Measurements from ENCODE around the gene EMC6.
"Not testable (repeated sequence)": the region's sequence is repeated elsewhere in the genome, so short reads cannot be mapped to it uniquely, and the experiment has no call there.

Gene EMC6

DNA sequence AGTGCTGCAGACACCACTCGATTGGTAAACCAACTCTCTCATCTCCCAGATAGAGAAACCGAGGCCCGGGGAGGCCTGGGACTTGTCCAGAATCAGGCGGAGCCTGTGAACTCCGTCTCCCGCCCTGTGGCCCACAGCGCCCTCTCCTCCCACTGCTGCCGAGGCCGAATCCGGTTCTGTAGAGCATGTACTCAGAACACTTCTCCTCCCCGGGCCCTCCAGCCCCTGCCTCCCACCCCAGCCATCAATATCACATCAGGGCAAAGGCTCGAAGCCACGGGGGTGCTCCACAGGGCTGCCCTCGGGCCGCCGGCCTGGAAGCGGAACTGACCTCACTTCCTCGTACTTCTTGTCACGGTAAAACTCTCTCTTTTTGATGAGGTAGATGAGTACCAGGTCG, 13.0 kb downstream of the EMC6 start:
- DNase-seq (ENCODE audit: low read depth): no peak

DNA sequence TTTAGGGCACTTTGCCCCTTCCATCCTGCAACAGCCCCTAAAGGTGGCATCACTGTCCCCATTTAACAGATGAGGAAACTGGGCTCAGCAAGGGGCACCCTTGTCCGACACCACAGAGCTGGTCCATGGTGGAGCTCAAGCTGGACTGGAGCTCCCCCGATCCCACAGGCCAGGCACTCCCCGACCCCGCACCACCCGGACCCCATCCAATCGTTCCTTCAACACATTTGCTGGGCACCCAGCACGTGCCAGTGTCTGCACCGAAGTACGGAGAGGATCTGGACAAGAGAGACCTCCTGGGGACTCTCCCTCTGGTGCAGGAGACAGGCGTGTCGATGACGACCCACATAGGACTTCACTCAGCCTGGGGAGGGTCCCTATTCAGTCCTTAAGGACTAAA, 13.4 kb downstream of the EMC6 start:
- no peak for DNase-seq (ENCODE audit: low read depth)

DNA sequence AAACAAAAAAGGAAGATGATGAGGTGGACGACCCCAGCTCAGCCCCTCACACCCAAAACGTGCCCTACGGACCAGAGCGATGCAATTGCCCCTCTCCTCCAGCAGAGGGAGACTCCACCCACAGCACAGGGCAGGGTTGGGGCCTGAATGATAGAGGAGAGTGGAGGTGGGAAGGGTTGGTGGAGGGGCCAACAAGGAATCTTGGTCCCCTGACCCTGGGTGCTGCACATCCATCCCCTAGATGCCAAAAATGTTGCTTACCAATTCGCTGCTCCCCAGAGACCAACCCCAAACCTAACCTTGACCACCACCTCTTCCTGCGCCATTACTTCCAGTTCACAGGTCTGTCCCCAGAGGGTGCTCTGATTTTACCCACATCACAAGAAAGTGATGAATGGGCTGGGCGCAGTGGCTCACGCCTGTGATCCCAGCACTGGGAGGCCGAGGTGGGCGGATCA, 14.5 kb downstream of the EMC6 start:
- DNase-seq (ENCODE audit: low read depth): no peak

DNA sequence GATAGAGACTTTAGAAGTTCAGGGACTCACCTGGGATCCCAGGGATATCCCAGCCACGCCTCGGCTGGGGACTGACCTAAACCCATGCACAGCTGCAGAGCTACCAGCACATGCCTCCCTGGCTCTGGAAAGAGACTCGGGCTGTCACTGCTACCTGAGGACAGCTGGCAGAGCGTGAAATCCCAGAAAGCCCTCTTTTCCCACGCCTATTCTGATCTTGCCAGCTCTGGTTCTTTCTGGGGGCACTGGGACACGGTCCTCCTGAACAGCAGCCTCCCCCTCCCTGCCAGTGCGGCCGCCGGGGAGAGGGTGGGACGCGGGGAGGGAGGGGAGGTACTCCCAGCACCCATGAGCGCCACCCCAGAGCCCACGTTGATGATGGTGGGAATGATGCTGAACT, 16.6 kb downstream of the EMC6 start:
- no peak for DNase-seq (ENCODE audit: low read depth)

DNA sequence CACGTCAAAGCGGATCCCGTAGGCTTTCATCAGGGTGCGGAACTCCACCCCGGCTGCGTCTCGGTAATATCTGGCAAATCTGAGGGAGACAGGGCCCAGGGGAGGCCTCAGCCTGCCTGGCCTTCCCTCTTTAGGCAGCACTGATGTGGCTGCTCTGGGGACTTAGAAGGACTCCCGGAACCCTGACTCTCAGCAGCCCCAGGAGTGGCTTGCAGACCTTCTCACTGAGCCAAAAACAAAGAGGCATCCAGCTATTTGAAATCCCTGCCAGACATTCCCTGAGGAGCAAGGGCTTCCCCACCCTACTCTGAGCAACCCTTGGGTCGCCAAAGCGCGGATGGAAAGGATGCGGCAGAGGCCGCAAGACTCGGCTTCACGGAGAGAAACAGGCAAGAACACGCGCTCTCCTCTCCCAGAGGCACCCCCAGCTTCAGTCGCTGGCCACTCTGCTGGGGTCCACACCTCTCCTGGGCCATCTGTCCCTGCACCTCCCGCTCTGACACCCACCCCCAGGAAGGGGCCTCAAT, 19.5 kb downstream of the EMC6 start:
- no peak for DNase-seq (ENCODE audit: low read depth)

DNA sequence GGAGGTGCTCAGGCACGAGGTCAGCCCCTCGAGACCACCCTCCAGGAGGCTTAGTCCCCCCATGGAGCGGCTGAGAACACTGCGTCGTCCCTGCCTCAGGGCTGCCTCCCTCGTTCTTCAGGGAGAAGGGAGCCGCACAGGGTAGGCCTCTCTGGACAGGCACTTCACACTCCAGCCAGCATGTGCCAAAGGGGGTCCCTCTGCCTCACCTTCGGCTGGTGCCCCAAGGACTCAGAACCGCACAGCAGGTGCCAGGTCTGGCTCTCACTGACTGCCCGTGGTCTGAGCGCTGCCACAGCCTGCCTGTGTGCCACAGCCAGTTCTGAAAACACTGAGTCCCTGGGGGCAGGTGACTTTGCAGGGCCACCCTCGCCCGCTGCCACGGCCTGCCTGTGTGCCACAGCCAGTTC, 20.2 kb downstream of the EMC6 start:
- DNase-seq (ENCODE audit: low read depth): no peak

DNA sequence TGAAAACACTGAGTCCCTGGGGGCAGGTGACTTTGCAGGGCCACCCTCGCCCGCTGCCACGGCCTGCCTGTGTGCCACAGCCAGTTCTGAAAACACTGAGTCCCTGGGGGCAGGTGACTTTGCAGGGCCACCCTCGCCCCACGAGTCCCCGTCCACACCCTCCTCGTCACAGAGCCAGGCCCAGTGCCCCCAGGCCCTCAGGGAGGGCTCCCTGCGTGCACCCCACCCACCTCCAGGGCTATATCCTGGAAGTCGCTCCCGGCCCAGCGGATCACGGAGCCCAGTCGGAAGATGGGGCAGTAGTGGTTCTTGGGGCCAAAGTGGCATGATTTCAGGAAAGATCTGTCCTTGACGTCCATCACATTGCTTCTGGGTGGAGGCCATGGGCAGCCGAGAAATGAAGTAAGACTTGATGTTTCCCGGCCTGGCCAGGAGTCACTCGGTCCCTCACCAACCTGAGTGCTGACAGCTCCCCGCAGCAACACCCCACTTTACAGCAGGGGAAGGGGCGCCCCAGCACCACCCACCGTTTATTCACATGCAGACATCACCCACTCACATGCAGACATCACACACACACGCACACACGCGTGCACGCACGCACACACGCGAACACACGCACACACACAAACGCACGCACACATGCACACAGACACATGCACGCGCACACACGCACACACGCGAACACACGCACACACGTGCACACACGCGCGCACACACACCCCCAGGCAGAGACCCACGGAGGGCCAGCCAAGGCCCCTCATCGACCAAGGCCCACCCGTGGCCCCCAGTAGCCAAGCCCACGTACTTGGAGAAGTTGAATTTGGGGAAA, 20.9 kb downstream of the EMC6 start:
- no peak for DNase-seq (ENCODE audit: low read depth)

DNA sequence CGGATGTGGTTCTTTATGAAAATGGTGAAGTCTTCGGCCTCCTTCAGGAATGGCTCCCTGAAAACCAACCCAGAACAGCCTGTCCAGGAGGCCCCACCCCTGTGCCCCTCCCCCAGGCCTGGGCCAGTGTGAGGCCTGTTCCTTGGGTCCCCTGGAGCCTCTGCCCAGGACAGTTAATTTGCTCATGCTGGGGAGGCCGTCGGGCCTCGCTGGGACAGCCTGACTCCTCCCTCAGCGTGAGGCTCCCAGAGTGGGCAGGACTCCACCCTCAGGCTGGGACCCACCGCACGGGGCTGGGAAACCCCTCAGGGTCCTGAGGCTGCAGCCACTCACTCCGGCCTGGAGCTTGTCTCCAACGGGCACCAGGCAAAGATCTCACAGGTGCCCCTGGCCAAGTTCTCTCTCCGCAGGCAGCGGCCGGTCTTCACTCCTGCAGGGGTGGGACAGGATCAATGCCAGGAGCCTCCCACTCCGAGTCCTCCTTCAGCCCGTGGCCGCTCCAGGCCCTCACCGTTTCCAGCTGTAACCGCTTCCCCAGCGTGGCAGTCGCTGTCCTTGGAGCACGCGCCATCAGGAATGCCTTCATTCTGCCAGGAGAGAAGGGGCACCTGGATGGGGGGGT, 21.6 kb downstream of the EMC6 start:
- DNase-seq (ENCODE audit: low read depth): no peak

DNA sequence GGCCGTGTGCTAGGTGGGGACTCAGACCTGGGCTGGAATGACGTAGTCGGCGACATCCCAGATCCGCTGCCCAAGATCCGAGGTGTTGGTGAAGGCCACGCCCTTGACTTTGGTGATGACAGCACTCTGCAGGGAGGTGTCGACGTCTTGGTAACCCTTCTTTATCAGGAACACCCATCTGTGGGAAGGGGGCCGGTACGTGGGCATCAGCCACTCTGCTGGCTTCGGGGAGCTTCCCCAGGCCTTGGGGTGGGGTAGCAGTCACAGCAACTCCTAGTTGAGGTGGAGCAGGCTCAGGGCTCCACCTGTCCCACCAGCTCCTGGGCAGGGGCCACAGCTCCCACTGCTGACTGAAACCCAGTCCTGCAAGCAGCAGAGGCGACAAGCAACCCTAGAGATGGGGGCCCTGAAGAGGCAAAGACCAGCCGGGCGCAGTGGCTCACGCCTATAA, 23.0 kb downstream of the EMC6 start:
- DNase-seq (ENCODE audit: low read depth): no peak

DNA sequence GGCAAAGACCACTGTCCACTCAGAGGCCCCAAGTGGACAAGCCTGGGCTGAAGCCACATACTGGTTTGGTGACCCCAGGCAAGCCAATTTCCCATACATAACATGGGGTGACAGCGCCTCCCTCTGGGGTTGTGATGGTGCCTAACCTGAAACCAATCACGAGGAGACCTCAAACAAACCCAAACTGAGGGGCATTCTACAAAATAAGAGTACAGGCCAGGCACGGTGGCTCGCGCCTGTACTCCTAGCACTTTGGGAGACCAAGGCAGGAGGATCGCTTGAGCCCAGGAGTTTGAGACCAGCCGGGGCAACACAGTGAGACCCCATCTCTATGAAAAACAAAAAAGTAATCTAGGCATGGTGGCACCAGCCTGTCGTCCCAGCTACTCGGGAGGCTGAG, 23.7 kb downstream of the EMC6 start:
- DNase-seq (ENCODE audit: low read depth): no peak

DNA sequence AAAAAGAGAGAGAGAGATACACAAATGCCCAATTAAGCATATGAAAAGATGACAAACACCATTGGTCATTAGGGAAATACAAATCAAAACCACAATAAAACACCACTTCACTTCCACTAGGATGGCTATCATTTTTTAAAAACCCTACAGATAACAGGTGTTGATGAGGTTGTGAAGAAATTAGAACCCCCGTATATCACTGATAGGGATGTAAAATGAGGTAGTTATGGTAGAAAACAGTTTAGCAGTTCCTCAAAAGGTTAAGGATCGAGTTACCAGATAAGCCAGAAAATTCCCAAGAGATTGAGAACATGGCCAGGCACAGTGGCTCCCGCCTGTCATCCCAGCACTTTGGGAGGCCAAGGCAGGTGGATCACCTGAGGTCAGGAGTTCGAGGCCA, 24.5 kb downstream of the EMC6 start:
- no peak for DNase-seq (ENCODE audit: low read depth)

DNA sequence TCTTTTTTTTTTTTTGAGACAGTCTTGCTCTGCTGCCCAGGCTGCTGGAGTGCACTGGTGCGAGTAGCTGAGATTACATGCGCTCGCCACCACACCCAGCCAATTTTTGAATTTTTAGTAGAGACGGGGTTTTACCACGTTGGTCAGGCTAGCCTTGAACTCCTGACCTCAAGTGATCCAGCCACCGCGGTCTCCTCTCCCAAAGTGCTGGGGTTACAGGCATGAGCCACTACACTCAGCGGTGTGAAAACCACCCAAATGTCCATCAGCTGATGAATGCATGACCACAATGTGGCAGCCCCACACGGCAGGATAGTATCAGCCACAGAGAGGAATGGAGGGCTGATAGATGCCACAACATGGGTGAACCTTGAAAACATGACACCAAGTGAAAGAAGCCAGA, 25.2 kb downstream of the EMC6 start:
- DNase-seq (ENCODE audit: low read depth): no peak

DNA sequence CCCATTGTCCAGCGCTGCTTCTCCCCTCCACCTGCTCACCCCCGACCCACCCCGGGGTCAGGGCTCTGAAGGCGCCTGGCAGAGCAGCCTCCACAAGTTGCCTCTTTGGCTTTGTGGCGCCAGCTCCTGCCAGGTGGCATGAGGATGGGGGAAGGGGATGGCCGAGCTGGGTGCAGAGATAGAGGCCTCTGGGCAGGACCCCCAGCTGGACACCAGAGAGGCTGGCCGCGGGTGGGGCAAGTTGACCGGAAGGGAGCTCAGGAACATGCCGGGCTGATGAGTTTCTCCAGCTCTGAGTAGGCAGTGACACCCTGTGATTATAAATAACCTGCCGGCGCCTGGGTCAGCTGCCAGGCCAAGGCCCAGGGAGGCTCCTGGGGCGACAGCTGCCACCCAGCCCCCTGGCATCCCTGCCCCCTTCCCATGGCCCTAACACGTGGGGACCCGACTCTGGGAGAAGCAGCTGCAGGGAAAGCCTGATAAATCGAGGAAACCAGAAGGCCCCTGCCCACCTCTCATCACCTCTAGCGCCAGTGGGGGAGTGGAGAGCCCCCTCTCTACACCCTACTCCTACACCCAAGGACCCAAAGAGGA, 26.6 kb downstream of the EMC6 start:
- DNase-seq (ENCODE audit: low read depth): no peak

DNA sequence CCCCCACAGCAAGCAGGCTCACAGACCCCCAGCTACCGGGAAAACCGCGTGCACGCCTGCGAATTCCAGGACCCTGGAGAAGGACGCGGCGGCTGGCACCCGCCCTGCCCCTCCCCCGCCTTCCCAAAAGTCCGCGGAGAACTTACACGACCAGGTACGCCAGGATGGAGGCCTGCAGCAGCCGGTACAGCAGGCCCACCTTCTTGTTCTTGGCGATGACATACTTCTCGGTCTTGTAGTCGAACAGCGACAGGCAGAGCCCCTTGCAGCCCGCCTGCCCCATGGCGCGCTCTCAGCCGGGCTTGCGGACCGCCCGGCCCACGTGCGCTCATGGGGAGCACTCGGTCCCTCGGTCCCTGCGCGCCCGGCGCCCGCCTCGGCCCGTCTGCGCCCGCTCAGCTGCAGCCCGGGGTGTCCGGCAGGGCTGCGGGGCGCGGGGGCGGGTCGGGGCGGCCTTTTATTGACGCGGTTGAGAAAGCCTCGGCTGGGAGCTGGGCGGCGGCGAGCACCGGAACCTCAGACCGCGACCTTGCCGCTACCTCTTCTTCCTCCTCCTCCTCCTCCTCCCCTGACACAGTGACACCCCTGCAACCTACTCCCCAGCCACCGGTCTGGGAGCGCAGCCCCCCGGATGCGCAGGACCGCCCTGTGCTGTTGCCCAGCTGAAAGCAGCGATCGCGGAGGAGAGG, 27.3 kb downstream of the EMC6 start, which contains the start of gene P2RX5:
P2RX5 (minus strand) TSS at position 433 of the 689 bp plus-strand sequence; CDS start at position 283, 150 bp downstream.
- no peak for DNase-seq (ENCODE audit: low read depth)

DNA sequence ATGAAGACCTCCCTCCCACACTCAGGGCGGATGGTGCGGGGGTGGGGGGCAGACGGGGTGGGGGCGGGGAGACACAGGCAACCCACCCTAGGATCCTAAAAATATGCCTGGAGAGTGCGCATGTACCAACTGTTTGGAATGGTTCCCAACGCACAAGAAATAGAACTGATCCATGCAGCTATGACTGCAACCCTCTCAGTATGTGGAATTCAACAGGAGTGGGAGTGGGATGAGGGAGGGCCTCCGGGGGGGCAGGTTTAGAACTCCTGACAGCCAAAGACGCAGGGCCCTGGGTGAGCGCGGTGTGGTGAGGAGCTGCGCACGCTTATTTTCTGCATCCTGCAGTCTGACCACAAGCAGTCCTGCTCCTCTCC, 28.5 kb downstream of the EMC6 start:
- no peak for DNase-seq (ENCODE audit: low read depth)

DNA sequence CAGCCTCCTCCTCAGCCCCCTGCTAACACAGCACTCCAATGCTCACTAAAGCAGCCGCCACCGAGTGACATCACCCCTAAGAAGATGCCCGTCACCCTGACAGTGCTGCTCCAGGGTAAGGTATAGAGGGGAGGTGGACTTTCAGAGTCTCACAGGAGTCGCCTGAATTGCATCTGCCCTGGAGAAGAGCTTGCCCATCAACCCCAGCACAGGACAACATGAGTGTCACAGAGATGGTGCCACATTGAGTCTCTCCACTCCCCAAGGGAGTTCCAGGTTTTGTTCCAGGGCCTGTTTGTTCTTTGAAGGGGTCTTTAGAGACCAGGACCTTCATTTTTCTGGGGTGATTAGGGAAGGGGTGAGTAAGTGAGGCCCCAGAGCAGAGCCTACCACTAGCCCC, 29.5 kb downstream of the EMC6 start:
- DNase-seq (ENCODE audit: low read depth): no peak

DNA sequence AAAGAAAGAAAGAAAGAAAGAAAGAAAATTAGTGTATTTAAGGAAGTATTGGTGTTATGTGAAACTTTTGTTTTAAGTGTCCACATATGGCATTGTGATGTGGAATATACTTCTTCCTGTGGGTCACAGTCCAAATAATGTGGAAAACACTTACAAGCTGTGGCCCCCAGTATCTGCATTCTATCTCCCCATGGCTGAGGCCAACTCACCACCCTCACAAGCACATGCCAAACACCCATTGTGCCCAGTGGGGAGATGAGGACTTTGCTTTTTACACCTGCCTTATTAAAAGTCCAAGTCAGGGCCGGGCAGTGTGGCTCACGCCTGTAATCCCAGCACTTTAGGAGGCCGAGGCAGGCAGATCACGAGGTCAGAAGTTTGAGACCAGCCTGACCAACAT, 31.3 kb downstream of the EMC6 start:
- no peak for DNase-seq (ENCODE audit: low read depth)

DNA sequence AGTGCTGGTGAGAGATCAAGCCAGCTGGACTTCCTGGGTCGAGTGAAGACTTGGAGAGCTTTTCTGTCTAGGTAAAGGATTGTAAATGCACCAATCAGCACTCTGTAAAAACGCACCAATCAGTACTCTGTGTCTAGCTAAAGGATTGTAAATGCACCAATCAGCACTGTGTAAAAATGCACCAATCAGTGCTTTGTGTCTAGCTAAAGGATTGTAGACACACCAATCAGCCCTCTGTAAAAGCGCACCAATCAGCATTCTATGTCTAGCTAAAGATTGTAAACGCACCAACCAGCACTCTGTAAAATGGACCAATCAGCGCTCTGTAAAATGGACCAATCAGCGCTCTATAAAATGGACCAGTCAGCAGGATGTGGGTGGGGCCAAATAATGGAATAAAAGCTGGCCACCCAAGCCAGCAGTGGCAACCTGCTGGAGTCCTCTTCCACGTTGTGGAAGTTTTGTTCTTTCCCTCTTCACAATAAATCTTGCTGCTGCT, 33.5 kb downstream of the EMC6 start:
- not testable (repeated sequence) for DNase-seq (ENCODE audit: low read depth)

DNA sequence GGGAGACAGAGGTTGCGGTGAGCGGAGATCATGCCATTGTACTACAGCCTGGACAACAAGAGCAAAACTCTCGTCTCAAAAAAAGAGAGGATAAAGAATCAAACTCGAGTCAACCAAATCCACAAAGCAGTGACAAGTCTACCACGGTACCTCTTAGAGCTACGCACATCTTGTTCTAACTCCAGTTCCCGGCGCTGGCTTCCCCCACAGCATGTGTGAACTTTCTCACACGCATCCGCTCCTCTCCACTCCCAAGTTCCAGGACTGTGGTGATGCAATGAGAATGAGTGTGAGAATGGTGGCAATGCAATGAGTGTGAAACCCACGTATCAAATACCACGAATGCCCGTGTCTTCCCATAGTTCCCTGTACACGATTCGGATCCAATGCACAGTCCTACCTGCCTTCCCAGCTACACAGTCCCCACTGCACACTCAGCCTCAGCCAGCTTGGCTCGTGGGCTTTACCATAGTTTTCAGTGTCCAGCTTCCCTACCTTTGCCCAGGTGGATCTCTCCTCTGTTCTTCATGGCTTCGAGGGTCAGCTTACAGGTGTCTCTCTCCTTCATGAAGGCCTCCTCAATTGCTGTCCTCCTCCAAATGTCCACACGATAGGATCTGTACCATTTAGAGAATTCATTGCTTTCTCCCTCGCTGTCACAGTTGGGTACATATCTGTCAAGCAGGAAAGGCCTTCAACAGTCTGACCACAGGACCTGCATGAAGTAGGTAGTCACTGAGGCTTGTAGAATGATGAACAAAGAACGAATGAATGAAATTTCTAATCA, 36.5 kb downstream of the EMC6 start:
- no peak for DNase-seq (ENCODE audit: low read depth)

DNA sequence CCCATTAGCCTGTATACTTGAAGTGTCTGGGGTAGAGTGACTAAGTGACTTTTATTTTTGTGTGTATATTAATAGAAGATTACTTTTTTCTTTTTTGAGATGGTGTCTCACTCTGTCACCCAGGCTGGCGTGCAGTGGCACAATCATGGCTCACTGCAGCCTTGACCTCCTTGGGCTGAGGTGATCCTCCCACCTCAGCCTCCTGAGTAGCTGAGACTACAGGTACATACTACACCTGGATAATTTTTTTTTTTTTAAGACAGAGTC, 37.0 kb downstream of the EMC6 start:
- not testable (repeated sequence) for DNase-seq (ENCODE audit: low read depth)

DNA sequence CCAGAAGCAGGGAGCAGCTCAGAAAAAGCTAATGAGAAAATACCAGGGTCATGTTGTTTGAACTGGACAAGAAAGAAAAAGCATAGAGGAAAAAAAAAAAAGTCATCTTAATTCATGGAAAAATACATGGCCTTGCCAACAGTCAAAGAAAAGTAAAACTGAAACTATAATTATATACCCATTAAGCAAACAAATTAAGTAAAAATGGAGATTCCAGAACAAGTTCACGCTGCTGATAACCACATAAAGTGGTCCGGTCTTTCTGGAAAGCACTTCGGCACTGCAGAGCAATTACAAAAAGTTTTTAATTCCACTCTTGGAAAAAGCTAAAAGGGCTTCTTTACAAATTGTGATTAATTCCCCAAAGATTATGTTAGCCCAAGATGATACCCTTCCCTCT, 39.8 kb downstream of the EMC6 start:
- no peak for DNase-seq (ENCODE audit: low read depth)

DNA sequence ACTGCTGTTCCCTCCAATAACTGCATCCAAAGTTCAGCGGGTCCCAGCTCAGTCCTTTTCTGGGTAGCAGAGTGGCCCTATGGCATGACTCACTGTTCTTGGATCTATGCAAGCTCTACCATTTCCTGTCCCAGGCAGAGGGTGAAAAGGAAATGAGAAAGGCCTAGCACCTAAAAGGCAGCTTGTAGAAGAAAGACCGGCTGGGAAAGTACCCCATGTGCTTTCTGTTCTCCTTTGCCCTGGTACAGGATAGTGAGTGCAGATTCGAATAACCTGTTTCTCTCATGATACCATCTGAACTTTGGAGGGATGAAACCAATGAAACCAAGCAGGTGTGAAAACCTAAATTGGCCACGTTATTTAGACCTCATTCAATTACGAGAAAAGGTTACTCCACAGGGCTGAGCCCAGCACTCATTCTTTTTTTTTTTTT, 42.4 kb downstream of the EMC6 start:
- no peak for DNase-seq (ENCODE audit: low read depth)

All from HS-27A (cell line).